HG02840 (cell line): ENCODE measurements around the gene SYTL3.

Experiments
- ATAC-seq: cut with Tn5 transposase; IDR thresholded peaks from one replicate; pipeline ENCODE4 v1.9.1; 2021; ENCODE audit warnings: mild to moderate bottlenecking, moderate library complexity, moderate number of reproducible peaks; ENCODE audit not compliant: unreplicated experiment, low FRiP score

SYTL3 gene

GRCh38 chr6:158769771-158770432, 120.0 kb downstream of the SYTL3 start:
- no peak for ATAC-seq

GRCh38 chr6:158770533-158771330, 120.9 kb downstream of the SYTL3 start:
- ATAC-seq: no peak

- ATAC-seq: no peak
These were observed 121.7 kb downstream of the SYTL3 start for GRCh38 chr6:158771399-158772152.

GRCh38 chr6:158772172-158772571, 122.3 kb downstream of the SYTL3 start:
- ATAC-seq: no peak

GRCh38 chr6:158772851-158773371, 123.1 kb downstream of the SYTL3 start:
- no peak for ATAC-seq

- no peak for ATAC-seq
These were observed 124.0 kb downstream of the SYTL3 start for GRCh38 chr6:158773581-158774449.

DNA sequence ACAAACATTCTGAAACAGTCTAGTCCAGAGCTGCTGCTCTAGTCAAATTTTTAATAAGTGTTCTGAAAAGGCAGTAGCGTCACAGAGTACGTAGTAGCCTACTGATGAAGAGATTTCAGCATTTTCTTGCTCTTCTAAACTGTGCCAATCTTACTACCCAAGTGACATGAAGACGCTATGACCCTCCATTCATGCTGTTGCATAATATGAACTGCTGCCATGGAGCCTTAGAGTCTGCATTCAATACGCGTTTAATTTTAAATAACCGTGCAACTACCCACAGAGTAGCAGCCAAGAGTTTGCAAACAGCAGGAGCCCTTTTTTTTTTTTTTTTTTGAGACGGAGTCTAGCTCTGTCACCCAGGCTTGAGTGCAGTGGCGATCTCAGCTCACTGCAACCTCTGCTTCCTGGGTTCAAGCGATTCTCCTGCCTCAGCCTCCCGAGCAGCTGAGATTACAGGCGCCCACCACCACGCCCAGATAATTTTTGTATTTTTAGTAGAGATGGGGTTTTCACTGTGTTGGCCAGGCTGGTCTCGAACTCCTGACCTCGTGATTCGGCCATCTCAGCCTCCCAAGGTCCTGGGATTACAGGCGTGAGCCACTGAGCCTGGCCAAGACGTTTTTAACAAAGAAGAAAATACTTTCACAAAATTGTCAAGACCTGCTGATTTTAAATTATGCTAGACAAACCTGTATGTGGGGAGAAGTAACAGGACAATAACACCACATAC, 125.0 kb downstream of the SYTL3 start:
- ATAC-seq: no peak

- ATAC-seq: no peak
These were observed 126.0 kb downstream of the SYTL3 start for GRCh38 chr6:158775832-158776231.

- ATAC-seq: no peak
These were observed 126.9 kb downstream of the SYTL3 start for GRCh38 chr6:158776737-158777136.

GRCh38 chr6:158777510-158777909, 127.7 kb downstream of the SYTL3 start:
- no peak for ATAC-seq

GRCh38 chr6:158778005-158778527, 128.2 kb downstream of the SYTL3 start:
- no peak for ATAC-seq

DNA sequence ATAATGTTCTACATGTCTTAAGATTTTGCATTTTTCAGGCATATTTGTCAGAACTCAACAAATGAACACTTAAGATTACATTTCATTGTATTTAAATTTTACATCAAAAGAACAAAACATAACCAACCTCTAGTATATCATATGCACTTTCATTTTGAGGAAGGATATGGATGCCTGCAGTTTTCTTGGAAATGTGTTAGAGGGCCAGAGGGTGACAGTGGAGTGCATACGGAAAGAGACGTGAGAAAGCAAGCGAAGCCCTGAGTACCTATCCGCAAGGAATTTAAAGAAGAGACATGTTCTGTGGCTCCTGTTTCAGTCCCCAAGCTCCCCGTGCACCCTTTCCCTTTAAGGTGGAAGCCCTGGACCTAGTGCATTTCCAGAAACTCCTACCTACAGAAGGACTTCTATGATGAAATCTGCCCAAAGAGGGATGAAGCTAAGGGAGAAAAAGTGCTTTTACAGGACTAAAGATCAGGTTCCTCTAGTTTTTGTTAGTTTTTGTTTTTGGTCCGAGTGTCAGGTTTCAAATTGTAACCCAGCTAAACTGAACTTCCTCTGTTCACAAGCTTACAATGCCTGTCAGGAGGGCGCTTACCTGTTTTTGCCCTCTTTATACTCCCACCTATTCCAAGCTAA, 130.5 kb downstream of the SYTL3 start:
- ATAC-seq: no peak

GRCh38 chr6:158780988-158781691, 131.3 kb downstream of the SYTL3 start:
- ATAC-seq: no peak

DNA sequence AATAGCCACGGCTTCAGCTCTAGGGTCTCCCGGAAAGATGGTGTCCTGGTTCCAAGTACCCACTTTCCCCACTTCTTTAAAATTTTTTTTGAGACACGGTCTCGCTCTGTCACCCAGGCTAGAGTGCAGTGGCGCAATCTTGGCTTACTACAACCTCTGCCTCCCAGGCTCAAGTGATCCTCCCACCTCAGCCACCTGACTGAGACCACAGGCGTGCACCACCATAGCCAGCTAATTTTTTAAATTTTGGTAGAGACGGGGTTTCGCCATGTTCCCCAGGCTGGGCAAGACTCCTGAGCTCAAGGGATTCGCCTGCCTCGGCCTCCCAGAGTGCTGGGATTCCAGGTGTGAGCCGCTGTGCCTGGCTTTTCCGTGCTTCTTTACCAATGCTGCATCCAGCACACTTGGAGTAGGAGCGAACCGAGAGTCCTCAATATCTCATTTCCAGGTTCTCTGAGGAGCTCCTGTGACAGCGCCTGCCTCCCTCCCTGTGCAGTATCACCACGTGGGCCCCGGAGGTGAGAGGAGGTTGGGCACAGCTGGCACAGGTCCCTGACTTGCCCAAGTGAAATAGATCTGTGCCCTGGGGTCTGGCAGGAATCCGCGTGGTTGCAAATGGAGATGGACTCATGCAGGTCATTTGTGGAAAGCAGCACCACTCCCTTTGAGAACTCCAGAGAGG, 132.0 kb downstream of the SYTL3 start:
- no peak for ATAC-seq

GRCh38 chr6:158782432-158783166, 132.7 kb downstream of the SYTL3 start:
- ATAC-seq: no peak

DNA sequence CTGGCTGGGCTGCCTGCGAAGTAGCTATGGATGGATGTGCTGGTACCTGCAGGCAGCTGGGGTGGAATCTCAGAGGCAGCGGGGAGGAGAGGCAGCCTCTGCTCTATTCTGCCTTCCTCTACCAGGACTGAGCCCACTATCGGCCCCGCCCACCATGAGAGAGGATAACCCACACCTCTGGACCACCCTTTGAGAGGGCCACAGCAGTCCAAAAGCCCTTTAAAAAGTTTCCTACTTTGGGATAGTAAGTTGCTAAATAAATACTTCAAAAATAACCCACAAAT, 133.3 kb downstream of the SYTL3 start:
- ATAC-seq: no peak

GRCh38 chr6:158783851-158784250, 134.0 kb downstream of the SYTL3 start:
- ATAC-seq: no peak
